ENCODE measurements around the gene TRAT1. TPM values are rescaled to one million over a fixed set of nuclear protein-coding genes. Genes with fewer than 3 reads are reported as not detected.

The TRAT1 gene
- total and polyA plus RNA-seq, 2 donors (not counting 1 experiment from before 2014, with no cell fraction given): 0.34 TPM; not detected in 1

GRCh38 chr3:108779496-108779895 is 43.1 kb upstream of the TRAT1 start:
- CTCF ChIA-PET: interaction anchor here (0.6 to 1.2 kb wide), 2 partner anchors 10 to 12 kb away, joined by 3 read pairs; no protein-coding TSS in a partner anchor
- Mint-ChIP-seq H3K27ac (no peak overlapping the region), H3K27me3 (peaks cover 13% of the 10 kb centered on the region), H3K4me3 (no peak overlapping the region), H3K4me1 (no peaks in the 10 kb centered on the region), H3K9me3 (ENCODE audit: insufficient read depth) (no peaks in the 10 kb centered on the region)
- no peak overlapping the region for H3K4me3 ChIP-seq (ENCODE audit: control extremely low read depth in 1 of 5, extremely low read depth in 1 of 5, insufficient read depth in 1 of 5, low read depth in 2 of 5, low read length in 4 of 5)
- no peak overlapping the region for H2AFZ ChIP-seq (ENCODE audit: insufficient read depth, low read depth, low read length, poor library complexity, severe bottlenecking)
- 100% methylated on average over 1 of the region's 3 CpGs for whole genome bisulfite sequencing (ENCODE audit: insufficient coverage)
- DNase-seq (no peak), ATAC-seq (ENCODE audit: low read depth) (no peak)
- H3K27ac ChIP-seq (ENCODE audit: low read length in 2 of 2): no peak overlapping the region
- intact Hi-C loops (cut with micrococcal nuclease): no loop called here
- peaks cover 0 to 3% (median 0%) of the 10 kb centered on the region in 3 donors for H3K9me3 ChIP-seq (ENCODE audit: control extremely low read depth in 1 of 3, control insufficient read depth in 2 of 3, insufficient read depth in 1 of 3, low read length in 2 of 3)
- no peaks in the 10 kb centered on the region for H3K79me2 ChIP-seq (ENCODE audit: control insufficient read depth, insufficient read depth, low read length)
- no peaks in the 10 kb centered on the region for H3K4me1 ChIP-seq (ENCODE audit: control insufficient read depth in 2 of 2, insufficient read depth in 2 of 2, low read length in 2 of 2)
- no peak overlapping the region for H3K9ac ChIP-seq (ENCODE audit: low read length)
- POLR2A ChIA-PET: no interaction called here
- H3K36me3 ChIP-seq (replicated peaks in 1 of 2; ENCODE audit: control extremely low read depth in 1 of 2, control insufficient read depth in 1 of 2, extremely low read depth in 1 of 2, insufficient read depth in 2 of 2, low read length in 1 of 2): no peaks in the 10 kb centered on the region
- H3K27me3 ChIP-seq (replicated peaks in 1 of 4; ENCODE audit: control extremely low read depth in 1 of 4, control insufficient read depth in 3 of 4, insufficient read depth in 4 of 4, low read length in 3 of 4): no peaks in the 10 kb centered on the region
- no peak for TF ChIP-seq CTCF (IDR thresholded peaks at IDR 0.05)
- no peak for TF ChIP-seq EZH2 (IDR thresholded peaks at IDR 0.05; ENCODE audit: borderline replicate concordance, insufficient read depth, low read depth, low read length, poor library complexity, severe bottlenecking)
- no peaks in the 10 kb centered on the region for H4K20me1 ChIP-seq (ENCODE audit: control insufficient read depth, insufficient read depth, low read length, poor library complexity, severe bottlenecking)
- H3K4me2 ChIP-seq (replicated peaks; ENCODE audit: low read depth, low read length, poor library complexity, severe bottlenecking): no peak overlapping the region

- Mint-ChIP-seq H3K4me1 (no peaks in the 10 kb centered on the region), H3K27ac (no peak overlapping the region), H3K9me3 (ENCODE audit: insufficient read depth) (no peaks in the 10 kb centered on the region), H3K27me3 (peaks cover 11% of the 10 kb centered on the region), H3K4me3 (no peak overlapping the region)
- DNase-seq (no peak), ATAC-seq (ENCODE audit: low read depth) (no peak)
- 76% methylated on average over 4 of the region's 4 CpGs for WGBS (ENCODE audit: insufficient coverage)
- Histone ChIP-seq H3K4me3 (ENCODE audit: control extremely low read depth in 1 of 5, extremely low read depth in 1 of 5, insufficient read depth in 1 of 5, low read depth in 2 of 5, low read length in 4 of 5) (no peak overlapping the region), H4K20me1 (ENCODE audit: control insufficient read depth, insufficient read depth, low read length, poor library complexity, severe bottlenecking) (no peaks in the 10 kb centered on the region), H3K9me3 (ENCODE audit: control extremely low read depth in 1 of 3, control insufficient read depth in 2 of 3, insufficient read depth in 1 of 3, low read length in 2 of 3) (peaks cover 0 to 3% (median 0%) of the 10 kb centered on the region in 3 donors), H3K79me2 (ENCODE audit: control insufficient read depth, insufficient read depth, low read length) (no peaks in the 10 kb centered on the region), H2AFZ (ENCODE audit: insufficient read depth, low read depth, low read length, poor library complexity, severe bottlenecking) (no peak overlapping the region), H3K9ac (ENCODE audit: low read length) (no peak overlapping the region), H3K27me3 (replicated peaks in 1 of 4; ENCODE audit: control extremely low read depth in 1 of 4, control insufficient read depth in 3 of 4, insufficient read depth in 4 of 4, low read length in 3 of 4) (peaks cover 0 to 3% (median 0%) of the 10 kb centered on the region in 4 experiments), H3K27ac (ENCODE audit: low read length in 2 of 2) (no peak overlapping the region), H3K4me1 (ENCODE audit: control insufficient read depth in 2 of 2, insufficient read depth in 2 of 2, low read length in 2 of 2) (no peaks in the 10 kb centered on the region), H3K36me3 (replicated peaks in 1 of 2; ENCODE audit: control extremely low read depth in 1 of 2, control insufficient read depth in 1 of 2, extremely low read depth in 1 of 2, insufficient read depth in 2 of 2, low read length in 1 of 2) (no peaks in the 10 kb centered on the region), H3K4me2 (replicated peaks; ENCODE audit: low read depth, low read length, poor library complexity, severe bottlenecking) (no peak overlapping the region)
- CTCF ChIA-PET: interaction anchor here (0.6 to 1.2 kb wide), 2 partner anchors 11 to 13 kb away, joined by 3 read pairs; no protein-coding TSS in a partner anchor
- TF ChIP-seq EZH2 (IDR thresholded peaks at IDR 0.05; ENCODE audit: borderline replicate concordance, insufficient read depth, low read depth, low read length, poor library complexity, severe bottlenecking) (no peak), CTCF (IDR thresholded peaks at IDR 0.05) (no peak)
- POLR2A ChIA-PET: no interaction called here
- intact Hi-C loops (cut with micrococcal nuclease): no loop called here
Measured at GRCh38 chr3:108780235-108780634, 42.4 kb upstream of the TRAT1 start.
